Fibroblast of skin of right quadriceps (primary cell): ENCODE results near the gene STAG1.
"Not testable (repeated sequence)": the region's sequence is repeated elsewhere in the genome, so short reads cannot be mapped to it uniquely, and the experiment has no call there.

Experiments used
- DNase-seq: peaks from one replicate; pipeline ENCODE4 v3.0.0-alpha.2; 2013

STAG1 gene

GRCh38 chr3:136642711-136643110 lies 109.5 kb downstream of the STAG1 start:
- DNase-seq, result no peak

- DNase-seq, result no peak
Measured at GRCh38 chr3:136639069-136639468, 113.1 kb downstream of the STAG1 start.

GRCh38 chr3:136637176-136637575 lies 115.0 kb downstream of the STAG1 start:
- no peak for DNase-seq

GRCh38 chr3:136634821-136635220 lies 117.4 kb downstream of the STAG1 start:
- no peak for DNase-seq

GRCh38 chr3:136632625-136633081 lies 119.5 kb downstream of the STAG1 start:
- no peak for DNase-seq

GRCh38 chr3:136631424-136631823 lies 120.8 kb downstream of the STAG1 start:
- no peak for DNase-seq

GRCh38 chr3:136630915-136631314 lies 121.3 kb downstream of the STAG1 start:
- no peak for DNase-seq

GRCh38 chr3:136626493-136626892 lies 125.7 kb downstream of the STAG1 start:
- no peak for DNase-seq

GRCh38 chr3:136624894-136625815 lies 127.0 kb downstream of the STAG1 start:
- no peak for DNase-seq

- no peak for DNase-seq
Measured at GRCh38 chr3:136624371-136624770, 127.8 kb downstream of the STAG1 start.

GRCh38 chr3:136621628-136622027 lies 130.6 kb downstream of the STAG1 start:
- peak; percentile 40 for DNase-seq

- DNase-seq, result no peak
Measured at GRCh38 chr3:136620436-136620835, 131.7 kb downstream of the STAG1 start.

- not testable (repeated sequence) for DNase-seq
Measured at GRCh38 chr3:136617969-136618525, 134.1 kb downstream of the STAG1 start.

- DNase-seq, result no peak
Measured at GRCh38 chr3:136617198-136617597, 135.0 kb downstream of the STAG1 start.

- no peak for DNase-seq
Measured at GRCh38 chr3:136612512-136612911, 139.7 kb downstream of the STAG1 start.

- no peak for DNase-seq
Measured at GRCh38 chr3:136606990-136607389, 145.2 kb downstream of the STAG1 start.

GRCh38 chr3:136606216-136606615 lies 146.0 kb downstream of the STAG1 start:
- DNase-seq, result not testable (repeated sequence)

GRCh38 chr3:136604961-136605360 lies 147.2 kb downstream of the STAG1 start:
- peak; percentile 54 for DNase-seq

- DNase-seq, result no peak
Measured at GRCh38 chr3:136602818-136603217, 149.4 kb downstream of the STAG1 start.

- no peak for DNase-seq
Measured at GRCh38 chr3:136595913-136596697, 156.1 kb downstream of the STAG1 start.

GRCh38 chr3:136586580-136586979 lies 165.6 kb downstream of the STAG1 start:
- DNase-seq, result no peak

GRCh38 chr3:136584728-136585127 lies 167.4 kb downstream of the STAG1 start:
- DNase-seq, result no peak

GRCh38 chr3:136583823-136584222 lies 168.4 kb downstream of the STAG1 start:
- no peak for DNase-seq
